Measurements from ENCODE around the gene PSPN. TPM values are rescaled to one million over a fixed set of nuclear protein-coding genes. Genes with fewer than 3 reads are reported as not detected.

PSPN gene
- total and polyA plus RNA-seq, 9 of the 15 experiments (the other 6 are each of a cell fraction or from before 2014, with no cell fraction given) = 0.21 to 1.1 (median 0.58) TPM

GRCh38 chr19:6402058-6402457, 26.3 kb upstream of the PSPN start:
- Histone ChIP-seq H3K36me3 (ENCODE audit: control insufficient read depth, insufficient read depth, low read length) (no peaks in the 10 kb centered on the region), H3K27me3 (ENCODE audit: control insufficient read depth in 2 of 2, insufficient read depth in 2 of 2, low read length in 2 of 2) (no peaks in the 10 kb centered on the region), H3K4me3 (no peak overlapping the region), H3K9ac (ENCODE audit: insufficient read depth in 1 of 2, low read depth in 2 of 2, low read length in 2 of 2) (no peak overlapping the region), H4K20me1 (replicated peaks; ENCODE audit: control insufficient read depth, insufficient read depth, low read length) (no peaks in the 10 kb centered on the region), H3K27ac (ENCODE audit: extremely low read depth, low read depth, low read length) (no peak overlapping the region), H3K9me3 (replicated peaks; ENCODE audit: control insufficient read depth, insufficient read depth, low read depth, low read length) (no peaks in the 10 kb centered on the region), H3K79me2 (ENCODE audit: control insufficient read depth, insufficient read depth, low read length) (no peaks in the 10 kb centered on the region), H2AFZ (ENCODE audit: low read depth, low read length) (peak overlapping the region; percentile 65; the same call in 1 of the 2 replicates), H3K4me2 (ENCODE audit: insufficient read depth, low read length) (no peak overlapping the region), H3K9me1 (ENCODE audit: control insufficient read depth, insufficient read depth, low read length) (no peaks in the 10 kb centered on the region), H3K4me1 (replicated peaks in 1 of 2; ENCODE audit: control insufficient read depth in 2 of 2, insufficient read depth in 2 of 2, low read length in 2 of 2) (peaks cover 0 to 7% of the 10 kb centered on the region in 2 experiments; a peak in 2 of 5 replicates)
- intact Hi-C loops (cut with micrococcal nuclease) (no loop called here), in situ Hi-C loops (cut with MboI) (no loop called here)
- no peak for FAIRE-seq
- no peak for ATAC-seq
- 51% methylated on average over 6 of the region's 10 CpGs for WGBS (ENCODE audit: insufficient coverage, low coverage, missing lambda C conversion rate)
- DNase-seq (ENCODE audit: extremely low read depth in 1 of 4, low spot score in 3 of 4) = no peak
- TF ChIP-seq POLR2H (tag; IDR thresholded peaks at IDR 0.05; ENCODE audit: low read depth) = no peak
- no peak for TF ChIP-seq E2F5 (CRISPR knock-in tag; IDR thresholded peaks at IDR 0.05)
- no peak for TF ChIP-seq DMBX1 (CRISPR knock-in tag; IDR thresholded peaks at IDR 0.05; ENCODE audit: borderline replicate concordance)
- no peak for TF ChIP-seq SNAPC5 (CRISPR knock-in tag; IDR thresholded peaks at IDR 0.05)
- TF ChIP-seq GABPB1 (CRISPR knock-in tag; IDR thresholded peaks at IDR 0.05) = no peak
- no peak for TF ChIP-seq RFX7 (CRISPR knock-in tag; IDR thresholded peaks at IDR 0.05)
- TF ChIP-seq SIRT6 (IDR thresholded peaks at IDR 0.05; ENCODE audit: low read depth, low read length) = no peak
- no peak for TF ChIP-seq TAF7 (tag; IDR thresholded peaks at IDR 0.05)
- TF ChIP-seq MAFG (tag; conservative IDR thresholded peaks at IDR 0.05) = no peak
- no peak for TF ChIP-seq MITF (IDR thresholded peaks at IDR 0.05)
- ChIA-PET CTCF (ENCODE audit: low intra/inter-chr PET ratio) (no interaction called here), POLR2A (interaction anchor here (0.8 kb wide), 1 partner anchor 1680 kb away, joined by 3 read pairs; no protein-coding TSS in a partner anchor)
- no TSS peak for BruUV-seq (replicated peaks)
